GM12878 (cell line): ENCODE results near the gene PPM1E. TPM values are rescaled to one million over a fixed set of nuclear protein-coding genes. Genes with fewer than 3 reads are reported as not detected.

Source experiments
- ATAC-seq: fragments of 200-7000 bp; cut with Tn5 transposase; 3 replicates; pipeline ENCODE4 v1.9.1; 2020; ENCODE audit warnings: mild to moderate bottlenecking, moderate library complexity
- BruUV-seq: library from RNA; stranded (reverse); fragments of 400-500 nt; replicated peaks from 2 replicates; lab custom pipeline; 2021; lab: Mats Ljungman, UMichigan
- CTCF ChIA-PET: fragments of 300-600 bp; sonication (Branson Sonifier 250); formaldehyde crosslinking; extraction: SDS; loops from one replicate; lab custom pipeline; 2021; ENCODE audit warnings: inconsistent platforms; lab: Yijun Ruan, JAX
- POLR2A ChIA-PET: fragments of 350-600 bp; formaldehyde crosslinking; extraction: SDS; loops from one replicate; lab custom pipeline; 2021; ENCODE audit warnings: inconsistent platforms; lab: Charles Lee
- RAD21 ChIA-PET: fragments of 300-600 bp; sonication (Branson Sonifier 250); formaldehyde crosslinking; loops from one replicate; lab custom pipeline; 2023; ENCODE audit warnings: antibody characterized with exemption; ENCODE audit not compliant: unreplicated experiment; lab: Charles Lee
- SMC1A ChIA-PET: fragments of 300-600 bp; sonication (Branson Sonifier 250); formaldehyde crosslinking; loops from one replicate; lab custom pipeline; 2023; ENCODE audit not compliant: unreplicated experiment, uncharacterized antibody; lab: Charles Lee
- DNase-seq: peaks from one replicate; pipeline ENCODE4 v3.0.0-alpha.2; 2011; ENCODE audit warnings: low read depth, low spot score
- FAIRE-seq: peaks from 3 replicates; lab custom pipeline; 2011; peaks lifted over from hg19 to GRCh38; lab: Jason Lieb, UNC
- H2AFZ ChIP-seq: 2 replicates; pipeline ENCODE4 v1.6.0; 2011; ENCODE audit warnings: low read depth, low read length, control low read depth; ENCODE audit not compliant: control insufficient read depth
- H3K27ac ChIP-seq: 2 replicates; pipeline ENCODE4 v1.5.1; 2011; ENCODE audit warnings: control low read depth; ENCODE audit not compliant: control insufficient read depth, insufficient read depth
- H3K27me3 ChIP-seq, 2 experiments: replicated peaks in 1 of 2; 2 replicates each; pipeline versions ENCODE4 v1.6.0 to v1.6.1; 2011; ENCODE audit warnings: low read length in 1 of 2; ENCODE audit not compliant: control insufficient read depth in 2 of 2, insufficient read depth in 2 of 2
- H3K36me3 ChIP-seq, 2 experiments: 2 replicates each; pipeline ENCODE4 v1.5.1; 2011; ENCODE audit warnings: low read length in 1 of 2; ENCODE audit not compliant: control insufficient read depth in 2 of 2, insufficient read depth in 2 of 2
- H3K4me1 ChIP-seq: 2 replicates; pipeline ENCODE4 v1.6.1; 2011; ENCODE audit warnings: mild to moderate bottlenecking, low read length, moderate library complexity, mixed read lengths; ENCODE audit not compliant: control insufficient read depth, insufficient read depth
- H3K4me2 ChIP-seq: 2 replicates; pipeline ENCODE4 v1.6.0; 2011; ENCODE audit warnings: control low read depth; ENCODE audit not compliant: control insufficient read depth, insufficient read depth
- H3K4me3 ChIP-seq: fragments of 200-600 bp; sonication (generic); 2 replicates; pipeline ENCODE4 v1.5.1; 2016
- H3K79me2 ChIP-seq: 2 replicates; pipeline ENCODE4 v1.6.0; 2011; ENCODE audit warnings: low read length; ENCODE audit not compliant: control insufficient read depth, insufficient read depth
- H3K9ac ChIP-seq: 2 replicates; pipeline ENCODE4 v1.8.0; 2011; ENCODE audit warnings: low read length, control low read depth, mixed read lengths; ENCODE audit not compliant: control insufficient read depth, insufficient read depth
- H3K9me3 ChIP-seq: replicated peaks from 3 replicates; pipeline ENCODE4 v1.5.1; 2011; ENCODE audit warnings: mild to moderate bottlenecking, low read length; ENCODE audit not compliant: control insufficient read depth, insufficient read depth
- H4K20me1 ChIP-seq: 2 replicates; pipeline ENCODE4 v1.6.0; 2011; ENCODE audit not compliant: control insufficient read depth, insufficient read depth
- CEBPB ChIP-seq, 2 experiments: fragments of 150-350 bp in 1 of 2; IDR thresholded peaks; 2 replicates each; pipeline ENCODE4 v1.6.1; 2012 to 2014; ENCODE audit warnings: low read depth in 2 of 2, low read length in 2 of 2, borderline replicate concordance in 1 of 2, inconsistent platforms in 1 of 2
- EP300 ChIP-seq, 2 experiments: fragments of 150-350 bp in 1 of 2; IDR thresholded peaks; 2 replicates each; pipeline ENCODE4 v1.6.1; 2011 to 2012; ENCODE audit warnings: low read depth in 2 of 2, low read length in 2 of 2, borderline replicate concordance in 1 of 2, improper control_type of control experiment in 1 of 2, inconsistent platforms in 1 of 2; ENCODE audit not compliant: control insufficient read depth in 1 of 2
- NKRF ChIP-seq: fragments of 450-650 bp; conservative IDR thresholded peaks from 2 replicates; pipeline ENCODE4 v1.6.1; 2017; ENCODE audit warnings: mild to moderate bottlenecking, moderate library complexity
- RCOR1 ChIP-seq: conservative IDR thresholded peaks from 2 replicates; pipeline ENCODE4 v1.6.1; 2012; ENCODE audit warnings: low read depth, low read length, improper control_type of control experiment
- SMAD5 ChIP-seq: IDR thresholded peaks from 2 replicates; pipeline ENCODE4 v1.6.1; 2016; ENCODE audit warnings: antibody characterized with exemption, low read depth
- STAT3 ChIP-seq: IDR thresholded peaks from 2 replicates; pipeline ENCODE4 v1.6.1; 2011; ENCODE audit warnings: low read depth, low read length, improper control_type of control experiment
- SUZ12 ChIP-seq: fragments of 200-600 bp; sonication (generic); IDR thresholded peaks from one replicate; pipeline ENCODE4 v1.6.1; 2018; ENCODE audit warnings: antibody characterized with exemption, mild to moderate bottlenecking; ENCODE audit not compliant: unreplicated experiment
- TCF3 ChIP-seq: IDR thresholded peaks from 2 replicates; pipeline ENCODE4 v1.6.1; 2012; ENCODE audit warnings: low read depth, mild to moderate bottlenecking, low read length, borderline replicate concordance; ENCODE audit not compliant: insufficient read depth
- ZBED1 ChIP-seq: IDR thresholded peaks from 2 replicates; pipeline ENCODE4 v1.6.1; 2016; ENCODE audit warnings: borderline replicate concordance
- ZBTB4 ChIP-seq: fragments of 450-650 bp; formaldehyde crosslinking; IDR thresholded peaks from 2 replicates; pipeline ENCODE4 v1.4.0; 2022; ENCODE audit warnings: mild to moderate bottlenecking, moderate library complexity
- ZNF384 ChIP-seq: IDR thresholded peaks from 2 replicates; pipeline ENCODE4 v1.6.1; 2012; ENCODE audit warnings: low read depth, mild to moderate bottlenecking, low read length, improper control_type of control experiment, borderline replicate concordance
- ZNF687 ChIP-seq: fragments of 450-650 bp; IDR thresholded peaks from 2 replicates; pipeline ENCODE4 v1.6.1; 2017; ENCODE audit warnings: mild to moderate bottlenecking, moderate library complexity
- WGBS: methylation state at CpG from one replicate; pipeline ENCODE4 v1.1.6; 2016; ENCODE audit warnings: low lambda C conversion rate; ENCODE audit not compliant: insufficient replicate concordance, insufficient coverage; ENCODE audit errors: missing lambda C conversion rate; 5-methylcytosine and 5-hydroxymethylcytosine counted together
- in situ Hi-C: fragments of 300-500 bp; cut with MboI; formaldehyde crosslinking; loops from 9 replicates; pipeline ENCODE4 v1.14.3; 2018; ENCODE audit warnings: mixed read lengths
- intact Hi-C: fragments of 100-400 bp; cut with micrococcal nuclease; formaldehyde crosslinking; loops from one replicate; pipeline ENCODE4 v1.14.2; 2022; ENCODE audit not compliant: unreplicated experiment
- polyA plus RNA-seq, 11 experiments: library from polyadenylated mRNA; depleted of rRNA in 4 of 11; unstranded in 6 of 11; stranded (reverse) in 5 of 11; fragments of >200 nt; fragmentation: Nextera tagmentation in 4 of 11; fragmentation: Illumina TruSeq in 1 of 11; extraction: Ambion mirVana in 4 of 11; extraction: Trizol in 1 of 11; gene quantifications; 1 replicate in 1 of 11; 2 replicates in 10 of 11; pipeline versions ENCODE4 v1.2.1 to v1.2.3, GENCODE V29; 2011 to 2016; ENCODE audit warnings: inconsistent platforms in 2 of 11, missing spikeins in 2 of 11, low read depth in 1 of 11
- total RNA-seq, 4 experiments: library from RNA; depleted of rRNA in 3 of 4; stranded (reverse); fragments of >200 nt in 3 of 4; fragmentation: Illumina TruSeq in 1 of 4; extraction: Trizol in 1 of 4; gene quantifications; 2 replicates each; pipeline versions ENCODE4 v1.2.1 to v1.2.3, GENCODE V29; 2013 to 2021

PPM1E gene
- total and polyA plus RNA-seq, 10 of the 15 experiments (the other 5 are each of a cell fraction or from before 2014, with no cell fraction given): 0.07 to 0.28 (median 0.16) TPM

GRCh38 chr17:58785097-58785496, 29.4 kb downstream of the PPM1E start (continued):
- no peak for TF ChIP-seq NKRF

- no peaks in the 10 kb centered on the region for H3K36me3 ChIP-seq
- H3K9ac ChIP-seq: no peak overlapping the region
- ChIA-PET RAD21 (no interaction called here), SMC1A (interaction anchor here (1.4 kb wide), 1 partner anchor 173 kb away, joined by 3 read pairs; no protein-coding TSS in a partner anchor), CTCF (no interaction called here), POLR2A (no interaction called here)
- H2AFZ ChIP-seq: no peak overlapping the region
- H3K9me3 ChIP-seq: no peaks in the 10 kb centered on the region
- in situ Hi-C loops (no loop called here), intact Hi-C loops (no loop called here)
- H4K20me1 ChIP-seq: no peaks in the 10 kb centered on the region
- no peak overlapping the region for H3K27ac ChIP-seq
- H3K4me3 ChIP-seq: no peak overlapping the region
- WGBS: 35% methylated on average over 3 of the region's 3 CpGs
- H3K4me2 ChIP-seq: no peak overlapping the region
- no peak for ATAC-seq
- no peaks in the 10 kb centered on the region for H3K79me2 ChIP-seq
- H3K27me3 ChIP-seq: no peaks in the 10 kb centered on the region; a peak in 1 of 4 replicates
- DNase-seq: no peak
- no peaks in the 10 kb centered on the region for H3K4me1 ChIP-seq
- BruUV-seq: no TSS peak
- no peak for FAIRE-seq
- TF ChIP-seq SUZ12 (no peak), EP300 (IDR thresholded peaks at IDR 0.05; ENCODE audit: borderline replicate concordance in 1 of 2, control insufficient read depth in 1 of 2, low read depth in 2 of 2, low read length in 2 of 2) (no peak), RCOR1 (no peak), ZNF687 (no peak), CEBPB (IDR thresholded peaks at IDR 0.05; ENCODE audit: borderline replicate concordance in 1 of 2, low read depth in 2 of 2, low read length in 2 of 2) (no peak), TCF3 (no peak), ZNF384 (no peak), ZBTB4 (CRISPR knock-in tag) (no peak), STAT3 (no peak), ZBED1 (no peak), SMAD5 (no peak)
Measured at GRCh38 chr17:58786586-58787295, 31.1 kb downstream of the PPM1E start.
